ENCODE data around the gene TEX12.
"Not testable (repeated sequence)": the region's sequence is repeated elsewhere in the genome, so short reads cannot be mapped to it uniquely, and the experiment has no call there.

The TEX12 gene

DNA sequence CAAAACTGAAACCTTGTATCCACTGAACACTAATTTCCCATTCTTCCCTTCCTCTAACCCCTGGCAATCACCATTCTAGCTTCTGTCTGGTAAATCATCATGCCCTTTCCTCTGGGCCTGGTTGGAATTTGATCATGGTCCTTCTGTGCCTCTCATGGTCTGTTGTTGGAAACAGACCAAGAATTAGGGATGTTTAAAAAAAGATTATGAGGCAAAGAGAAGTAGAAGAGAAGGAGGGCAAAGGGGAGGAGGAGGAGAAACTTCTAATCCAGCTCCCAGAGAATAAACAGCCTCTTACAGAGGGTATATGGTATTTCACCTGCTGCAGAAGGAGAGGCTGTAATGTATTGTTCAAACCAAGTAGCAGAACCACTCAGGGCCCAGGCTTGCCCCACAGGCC, 18.7 kb downstream of the TEX12 start:
- H3K27ac ChIP-seq (ENCODE audit: low read depth, low read length): no peak overlapping the region
- H3K9me3 ChIP-seq (ENCODE audit: insufficient read depth, low read length): no peaks in the 10 kb centered on the region
- H3K27me3 ChIP-seq (ENCODE audit: low read length): no peaks in the 10 kb centered on the region
- H3K4me3 ChIP-seq (ENCODE audit: insufficient read depth, low read length, poor library complexity, severe bottlenecking): no peak overlapping the region
- no peak overlapping the region for H2AFZ ChIP-seq (ENCODE audit: low read depth, low read length, severe bottlenecking)
- no peaks in the 10 kb centered on the region for H3K36me3 ChIP-seq (ENCODE audit: low read length)
- TF ChIP-seq, protein P1, sequence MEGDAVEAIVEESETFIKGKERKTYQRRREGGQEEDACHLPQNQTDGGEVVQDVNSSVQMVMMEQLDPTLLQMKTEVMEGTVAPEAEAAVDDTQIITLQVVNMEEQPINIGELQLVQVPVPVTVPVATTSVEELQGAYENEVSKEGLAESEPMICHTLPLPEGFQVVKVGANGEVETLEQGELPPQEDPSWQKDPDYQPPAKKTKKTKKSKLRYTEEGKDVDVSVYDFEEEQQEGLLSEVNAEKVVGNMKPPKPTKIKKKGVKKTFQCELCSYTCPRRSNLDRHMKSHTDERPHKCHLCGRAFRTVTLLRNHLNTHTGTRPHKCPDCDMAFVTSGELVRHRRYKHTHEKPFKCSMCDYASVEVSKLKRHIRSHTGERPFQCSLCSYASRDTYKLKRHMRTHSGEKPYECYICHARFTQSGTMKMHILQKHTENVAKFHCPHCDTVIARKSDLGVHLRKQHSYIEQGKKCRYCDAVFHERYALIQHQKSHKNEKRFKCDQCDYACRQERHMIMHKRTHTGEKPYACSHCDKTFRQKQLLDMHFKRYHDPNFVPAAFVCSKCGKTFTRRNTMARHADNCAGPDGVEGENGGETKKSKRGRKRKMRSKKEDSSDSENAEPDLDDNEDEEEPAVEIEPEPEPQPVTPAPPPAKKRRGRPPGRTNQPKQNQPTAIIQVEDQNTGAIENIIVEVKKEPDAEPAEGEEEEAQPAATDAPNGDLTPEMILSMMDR (IDR thresholded peaks at IDR 0.05; ENCODE audit: insufficient read depth, low read length, poor library complexity, severe bottlenecking): no peak
- TF ChIP-seq EZH2phosphoT487 (conservative IDR thresholded peaks at IDR 0.05; ENCODE audit: low read length): no peak
- no peaks in the 10 kb centered on the region for H3K9me2 ChIP-seq (replicated peaks; ENCODE audit: insufficient read depth, low read length)
- no peaks in the 10 kb centered on the region for H3K79me2 ChIP-seq (ENCODE audit: insufficient read depth, low read length)
- no peaks in the 10 kb centered on the region for H4K20me1 ChIP-seq (ENCODE audit: low read depth, low read length)
- no peaks in the 10 kb centered on the region for H3F3A ChIP-seq (ENCODE audit: insufficient read depth)
- no peak overlapping the region for H3K4me2 ChIP-seq (ENCODE audit: low read depth, low read length, poor library complexity, severe bottlenecking)
- H3K9ac ChIP-seq (ENCODE audit: low read length): no peak overlapping the region

DNA sequence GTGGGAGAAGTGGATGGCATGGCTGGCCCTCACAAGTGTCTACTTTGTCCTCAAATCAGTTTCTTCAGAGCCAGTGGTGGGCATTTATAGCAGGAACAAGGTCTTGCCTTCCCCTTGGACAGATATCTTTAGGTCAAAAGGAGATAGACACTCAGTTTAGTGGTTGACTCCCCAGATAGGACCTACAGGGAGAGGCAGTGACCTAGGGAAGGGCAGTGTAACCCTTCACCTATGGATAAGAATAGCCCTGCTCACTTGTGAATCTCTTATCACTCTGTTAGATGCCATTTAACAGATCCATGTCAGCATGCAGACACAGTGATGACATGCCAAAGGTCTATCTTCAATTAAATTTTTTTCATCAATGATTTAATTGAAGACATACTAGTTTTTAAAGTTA, 19.1 kb downstream of the TEX12 start:
- Histone ChIP-seq H2AFZ (ENCODE audit: low read depth, low read length, severe bottlenecking) (no peak overlapping the region), H4K20me1 (ENCODE audit: low read depth, low read length) (no peaks in the 10 kb centered on the region), H3K9me3 (ENCODE audit: insufficient read depth, low read length) (no peaks in the 10 kb centered on the region), H3K36me3 (ENCODE audit: low read length) (no peaks in the 10 kb centered on the region), H3K9ac (ENCODE audit: low read length) (no peak overlapping the region), H3K27ac (ENCODE audit: low read depth, low read length) (no peak overlapping the region), H3K4me3 (ENCODE audit: insufficient read depth, low read length, poor library complexity, severe bottlenecking) (no peak overlapping the region), H3F3A (ENCODE audit: insufficient read depth) (no peaks in the 10 kb centered on the region), H3K79me2 (ENCODE audit: insufficient read depth, low read length) (no peaks in the 10 kb centered on the region), H3K4me2 (ENCODE audit: low read depth, low read length, poor library complexity, severe bottlenecking) (no peak overlapping the region), H3K9me2 (replicated peaks; ENCODE audit: insufficient read depth, low read length) (no peaks in the 10 kb centered on the region), H3K27me3 (ENCODE audit: low read length) (no peaks in the 10 kb centered on the region)
- TF ChIP-seq, protein P1 (IDR thresholded peaks at IDR 0.05; ENCODE audit: insufficient read depth, low read length, poor library complexity, severe bottlenecking): no peak
- TF ChIP-seq EZH2phosphoT487 (conservative IDR thresholded peaks at IDR 0.05; ENCODE audit: low read length): no peak

DNA sequence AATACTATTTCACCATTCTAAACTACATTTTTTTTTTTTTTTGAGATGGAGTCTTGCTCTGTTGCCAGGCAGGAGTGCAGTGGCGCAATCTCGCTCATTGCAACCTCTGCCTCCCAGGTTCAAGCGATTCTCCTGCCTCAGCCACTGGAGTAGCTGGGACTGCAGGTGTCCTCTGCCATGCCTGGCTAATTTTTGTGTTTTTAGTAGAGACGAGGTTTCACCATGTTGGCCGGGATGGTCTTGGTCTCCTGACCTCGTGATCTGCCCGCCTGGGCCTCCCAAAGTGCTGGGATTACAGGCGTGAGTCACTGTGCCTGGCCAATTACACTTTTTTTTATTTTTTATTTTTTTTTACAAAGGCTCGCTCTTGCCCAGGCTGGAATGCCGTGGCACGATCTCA, 27.9 kb downstream of the TEX12 start:
- not testable (repeated sequence) for H2AFZ ChIP-seq (ENCODE audit: low read depth, low read length, severe bottlenecking); H3K9ac ChIP-seq (ENCODE audit: low read length)

DNA sequence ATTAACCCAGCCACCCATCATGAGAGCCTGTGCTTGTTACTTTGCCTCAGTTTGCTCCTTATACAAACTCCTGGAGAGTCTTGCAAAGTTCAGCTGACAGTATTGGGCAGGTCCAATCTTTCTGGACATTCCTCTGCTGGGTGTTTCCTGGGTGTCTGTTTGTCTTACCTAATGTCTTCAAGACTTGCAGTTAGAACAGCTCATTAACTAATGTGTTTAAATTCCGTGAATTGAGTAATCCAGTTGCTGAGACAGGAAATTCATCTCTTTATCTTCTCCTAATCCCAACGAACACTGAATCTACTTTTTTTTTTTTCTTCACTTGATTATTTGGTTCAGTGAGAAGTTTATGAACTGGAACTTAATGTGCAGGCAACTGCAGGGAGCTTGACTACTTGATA, 28.8 kb downstream of the TEX12 start:
- H3K4me2 ChIP-seq (ENCODE audit: low read depth, low read length, poor library complexity, severe bottlenecking): no peak overlapping the region
- no peak overlapping the region for H3K27ac ChIP-seq (ENCODE audit: low read depth, low read length)
- no peak overlapping the region for H3K9ac ChIP-seq (ENCODE audit: low read length)
- no peak overlapping the region for H3K4me3 ChIP-seq (ENCODE audit: insufficient read depth, low read length, poor library complexity, severe bottlenecking)
- H3K27me3 ChIP-seq (ENCODE audit: low read length): no peaks in the 10 kb centered on the region
- no peak overlapping the region for H2AFZ ChIP-seq (ENCODE audit: low read depth, low read length, severe bottlenecking)
- no peaks in the 10 kb centered on the region for H3K79me2 ChIP-seq (ENCODE audit: insufficient read depth, low read length)
- no peaks in the 10 kb centered on the region for H3F3A ChIP-seq (ENCODE audit: insufficient read depth)
- H4K20me1 ChIP-seq (ENCODE audit: low read depth, low read length): no peaks in the 10 kb centered on the region
- no peaks in the 10 kb centered on the region for H3K9me3 ChIP-seq (ENCODE audit: insufficient read depth, low read length)
- H3K9me2 ChIP-seq (replicated peaks; ENCODE audit: insufficient read depth, low read length): no peaks in the 10 kb centered on the region
- no peak for TF ChIP-seq EZH2phosphoT487 (conservative IDR thresholded peaks at IDR 0.05; ENCODE audit: low read length)
- TF ChIP-seq, protein P1 (IDR thresholded peaks at IDR 0.05; ENCODE audit: insufficient read depth, low read length, poor library complexity, severe bottlenecking): no peak
- H3K36me3 ChIP-seq (ENCODE audit: low read length): no peaks in the 10 kb centered on the region

More for the DNA sequence above, 27.9 kb downstream of the TEX12 start:
- not testable (repeated sequence) for H3K4me2 ChIP-seq (ENCODE audit: low read depth, low read length, poor library complexity, severe bottlenecking); H3K27me3 ChIP-seq (ENCODE audit: low read length); H3K27ac ChIP-seq (ENCODE audit: low read depth, low read length); H3F3A ChIP-seq (ENCODE audit: insufficient read depth); H3K36me3 ChIP-seq (ENCODE audit: low read length); H4K20me1 ChIP-seq (ENCODE audit: low read depth, low read length); H3K9me2 ChIP-seq (replicated peaks; ENCODE audit: insufficient read depth, low read length); H3K4me3 ChIP-seq (ENCODE audit: insufficient read depth, low read length, poor library complexity, severe bottlenecking); H3K79me2 ChIP-seq (ENCODE audit: insufficient read depth, low read length); H3K9me3 ChIP-seq (ENCODE audit: insufficient read depth, low read length)

Measured in SU-DHL-6 (cell line).